Hindlimb muscle (tissue), 1 donor: Measurements from ENCODE around the gene PHACTR2. TPM values are rescaled to one million over a fixed set of nuclear protein-coding genes. Genes with fewer than 3 reads are reported as not detected.

Experiments
- DNase-seq: peaks from one replicate; pipeline ENCODE4 v3.0.0-alpha.2; 2013
- polyA plus RNA-seq: library from polyadenylated mRNA; unstranded; fragments of 120-200 nt; gene quantifications from one replicate; pipeline ENCODE4 v1.2.1, GENCODE V29; 2013; ENCODE audit not compliant: insufficient read length

PHACTR2 gene
- polyA plus RNA-seq, 1 donor = 36.5 TPM

DNA sequence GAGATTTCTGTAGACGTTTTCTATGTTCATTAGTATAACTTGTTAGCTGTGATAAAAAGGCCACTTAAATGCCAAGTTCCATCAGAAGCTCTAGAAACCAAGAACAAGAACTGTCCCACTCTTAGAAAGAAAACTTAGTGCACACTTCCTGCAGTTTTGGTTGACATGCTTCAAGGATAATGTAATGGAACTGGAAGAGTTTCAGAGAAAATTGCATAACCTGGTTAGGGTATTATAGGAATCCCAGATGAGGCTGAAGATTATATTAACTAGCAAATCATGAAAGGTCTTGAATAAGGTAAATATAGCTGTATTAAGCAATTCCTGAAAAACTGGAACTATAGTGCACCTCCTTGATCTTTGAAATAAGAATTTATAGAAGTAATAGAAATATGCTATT lies 1.8 kb upstream of the PHACTR2 start:
- no peak for DNase-seq

DNA sequence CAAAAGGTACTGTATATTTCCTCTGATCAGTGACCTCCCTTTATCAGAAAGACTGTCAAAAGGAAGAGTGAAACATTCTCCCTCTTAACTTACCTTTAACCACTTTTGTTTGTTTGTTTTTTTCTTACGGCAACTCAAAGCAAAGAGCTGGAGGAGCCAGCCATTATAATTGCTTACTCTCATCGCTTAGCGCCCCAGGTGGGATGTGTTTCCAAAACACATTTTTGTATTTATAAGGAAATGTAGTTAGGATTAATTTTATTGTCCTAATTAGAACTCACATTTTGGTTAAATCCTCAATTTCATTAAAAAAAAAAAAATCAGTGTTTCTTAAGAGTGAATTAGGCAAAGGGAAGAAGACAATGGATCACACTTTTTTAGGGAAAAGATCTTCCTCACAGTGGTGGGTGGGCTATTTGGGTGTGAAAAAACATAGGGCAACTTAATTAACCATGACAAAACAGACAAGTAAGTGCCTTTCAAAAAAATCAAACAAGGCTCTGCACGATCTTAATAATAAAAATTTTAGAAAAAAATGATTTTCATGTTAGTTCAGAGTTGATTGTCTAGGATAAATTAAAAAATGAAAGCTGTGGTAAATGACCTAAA lies 1.2 kb upstream of the PHACTR2 start:
- DNase-seq = no peak

DNA sequence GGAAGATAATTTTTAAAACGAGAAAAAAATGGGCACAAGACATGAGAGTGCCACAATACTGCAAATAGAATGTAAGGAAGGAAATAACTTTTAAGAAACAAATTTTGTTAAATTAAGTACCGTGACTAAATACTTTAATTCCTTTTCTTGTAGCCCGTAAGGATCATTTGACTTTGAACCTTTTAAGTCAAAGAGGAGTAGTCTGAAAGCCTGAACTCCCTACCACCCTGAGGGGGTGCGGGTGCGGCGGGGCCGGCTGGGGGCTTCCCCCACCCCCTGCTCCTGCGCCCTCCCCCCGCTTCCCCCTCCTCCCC lies 231 bp upstream of the PHACTR2 start:
- DNase-seq = peak; percentile 69

DNA sequence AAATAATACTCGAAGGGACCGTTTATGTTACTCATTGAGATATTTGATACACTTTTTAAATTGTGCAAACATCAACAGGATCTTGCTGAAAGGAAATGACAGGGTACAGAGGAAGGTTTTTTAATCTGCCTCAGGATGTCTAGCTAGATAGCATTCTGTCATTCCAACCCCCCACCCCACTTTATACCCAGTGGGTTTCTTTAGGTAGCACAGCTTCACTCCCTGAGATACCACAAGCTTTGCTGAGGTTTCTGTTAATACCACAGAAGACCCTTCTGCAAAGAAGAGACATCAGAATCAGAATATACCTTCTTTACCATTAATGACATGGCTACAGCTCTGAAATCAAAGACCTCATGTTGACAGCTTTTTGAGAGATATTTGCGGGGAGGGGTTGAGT lies 1.3 kb downstream of the PHACTR2 start:
- no peak for DNase-seq

DNA sequence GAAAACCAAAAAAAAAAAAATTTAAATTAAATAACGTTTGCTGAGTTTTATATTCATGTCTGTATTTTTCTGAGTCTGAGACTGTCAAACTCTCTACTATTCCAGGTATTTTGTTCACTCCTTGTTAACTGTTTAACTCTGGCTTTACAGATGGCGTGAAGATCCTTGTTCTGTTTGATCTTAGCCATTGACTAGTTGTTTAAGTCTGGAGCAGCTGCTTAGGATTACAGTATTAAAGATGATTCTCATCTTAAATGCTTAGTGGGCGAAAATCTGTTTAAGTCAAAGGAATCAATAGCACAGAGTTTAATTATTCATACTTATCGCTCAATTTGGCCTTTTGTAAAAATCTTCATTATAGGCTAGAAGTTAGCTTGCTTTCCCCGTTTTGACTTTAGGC lies 2.4 kb downstream of the PHACTR2 start:
- no peak for DNase-seq

DNA sequence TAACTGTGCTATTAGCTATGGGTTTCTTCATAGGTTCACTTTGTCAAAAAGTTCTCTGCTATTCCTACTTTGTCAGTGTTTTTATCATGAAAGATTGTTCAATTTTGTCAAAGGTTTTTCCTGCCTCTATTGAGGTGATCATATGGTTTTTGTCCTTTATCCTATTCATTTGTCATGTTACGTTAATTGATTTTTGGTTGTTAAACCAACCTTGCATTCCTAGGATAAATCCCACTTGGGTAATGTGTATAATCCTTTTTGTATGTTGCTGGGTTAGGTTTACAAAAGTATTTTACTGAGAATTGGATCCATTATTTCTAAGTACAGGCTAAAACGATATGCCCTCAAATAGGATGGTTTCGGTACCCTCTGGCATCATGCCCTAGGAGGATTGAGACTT lies 5.0 kb downstream of the PHACTR2 start:
- DNase-seq = no peak

DNA sequence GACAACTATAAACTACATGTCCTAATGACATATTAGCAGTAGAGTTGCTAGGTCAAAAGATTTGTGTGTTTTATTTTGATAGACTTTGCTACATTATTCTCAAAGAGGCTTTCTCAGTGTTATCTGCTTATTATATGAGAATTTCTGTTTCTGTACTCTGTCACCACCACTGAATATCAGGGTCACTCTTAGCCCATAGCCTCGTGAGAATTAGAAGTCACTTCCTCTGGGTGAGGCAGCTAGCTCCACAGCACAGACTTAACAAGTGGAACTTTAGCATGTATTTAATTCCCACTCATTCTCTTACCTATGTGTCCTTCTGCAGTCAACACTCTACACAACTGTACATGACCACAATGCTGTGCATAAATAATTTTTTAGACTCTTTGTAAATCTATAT lies 6.7 kb downstream of the PHACTR2 start:
- DNase-seq = no peak

DNA sequence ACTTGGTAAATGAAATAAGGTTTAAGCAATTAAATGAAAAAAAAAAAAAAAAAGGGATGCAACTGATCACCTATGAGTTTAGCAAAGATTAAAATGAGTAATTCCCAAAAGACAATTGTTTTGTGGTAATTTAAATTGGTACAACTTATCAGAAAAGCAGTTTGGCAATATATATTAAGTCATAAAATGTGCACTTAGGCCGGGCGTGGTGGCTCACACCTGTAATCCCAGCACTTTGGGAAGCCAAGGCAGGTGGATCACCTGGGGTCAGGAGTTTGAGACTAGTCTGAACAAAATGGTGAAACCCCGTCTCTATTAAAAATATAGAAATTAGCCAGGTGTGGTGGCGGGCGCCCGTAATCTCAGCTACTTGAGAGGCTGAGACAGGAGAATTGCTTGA lies 7.9 kb downstream of the PHACTR2 start:
- no peak for DNase-seq

DNA sequence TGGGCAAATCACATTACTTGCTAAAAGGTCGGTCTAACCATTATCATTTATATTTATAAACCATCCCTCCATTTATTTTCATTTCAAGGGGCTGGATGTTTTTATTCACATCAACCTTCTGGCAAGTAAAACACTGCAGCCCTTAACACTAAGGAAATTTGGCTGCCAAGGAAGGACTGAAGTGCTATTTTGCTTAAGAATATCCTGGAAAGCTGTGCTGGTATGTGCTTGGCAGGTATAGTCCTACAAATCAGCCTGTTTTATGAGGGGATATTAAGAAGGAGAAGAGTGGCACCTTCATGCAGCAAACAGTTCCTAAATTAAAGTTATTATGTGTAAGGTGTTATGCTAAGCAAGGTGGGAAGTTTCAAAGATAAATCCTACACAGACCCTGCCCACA lies 9.8 kb downstream of the PHACTR2 start:
- no peak for DNase-seq

DNA sequence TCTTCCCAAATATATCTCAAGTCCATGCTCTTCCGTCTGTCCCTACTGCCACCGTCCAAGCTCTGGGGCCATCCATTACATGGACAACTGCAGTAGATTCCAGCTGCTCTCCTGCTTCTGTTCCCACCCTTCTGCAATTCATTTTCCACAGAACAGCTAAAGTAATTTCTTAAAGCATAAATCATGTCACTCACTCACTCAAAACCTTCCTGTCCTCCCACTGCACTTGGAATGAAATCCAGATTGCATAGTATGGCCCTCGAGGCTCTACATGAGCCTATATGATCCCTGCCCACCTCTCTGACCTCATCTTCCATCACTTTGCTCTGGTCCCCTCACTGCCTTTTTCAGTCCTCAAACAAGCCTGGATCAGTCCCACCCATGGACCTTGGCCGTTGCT lies 10.9 kb downstream of the PHACTR2 start:
- DNase-seq = no peak

DNA sequence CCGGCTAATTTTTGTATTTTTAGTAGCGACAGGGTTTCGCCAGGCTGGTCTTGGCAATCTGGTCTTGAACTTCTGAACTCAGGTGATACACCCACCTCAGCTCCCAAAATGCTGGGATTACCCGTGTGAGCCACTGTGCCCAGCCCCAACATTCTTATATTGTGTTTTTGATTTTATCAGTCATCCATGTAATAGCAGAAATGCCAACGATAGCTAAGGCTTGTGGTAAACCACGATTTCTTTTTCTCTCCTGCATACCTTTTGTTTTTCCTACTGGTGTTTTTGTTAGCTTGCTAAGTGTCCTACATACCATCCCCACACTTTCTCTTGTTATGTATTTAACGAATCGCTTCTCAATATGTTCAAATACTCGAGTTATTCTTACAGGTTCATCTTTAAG lies 12.1 kb downstream of the PHACTR2 start:
- DNase-seq = no peak

DNA sequence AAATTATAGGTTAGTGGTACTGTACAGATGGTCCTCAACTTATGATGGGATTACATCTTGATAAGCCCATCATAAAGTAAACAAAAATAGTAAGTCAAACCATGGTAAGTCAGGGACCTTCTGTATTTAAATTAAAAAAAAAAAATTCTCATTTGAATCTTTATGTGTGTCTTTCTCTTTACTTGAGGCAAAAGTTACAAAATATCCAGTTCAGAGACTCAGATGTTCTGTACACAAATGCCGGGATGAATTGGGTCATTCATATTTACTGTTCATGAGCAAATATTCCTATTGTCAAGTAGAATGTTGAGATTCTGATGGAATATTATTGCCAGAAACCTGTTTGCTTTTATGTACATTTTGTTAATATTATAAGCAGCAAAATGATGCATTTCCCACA lies 13.4 kb downstream of the PHACTR2 start:
- DNase-seq = no peak

DNA sequence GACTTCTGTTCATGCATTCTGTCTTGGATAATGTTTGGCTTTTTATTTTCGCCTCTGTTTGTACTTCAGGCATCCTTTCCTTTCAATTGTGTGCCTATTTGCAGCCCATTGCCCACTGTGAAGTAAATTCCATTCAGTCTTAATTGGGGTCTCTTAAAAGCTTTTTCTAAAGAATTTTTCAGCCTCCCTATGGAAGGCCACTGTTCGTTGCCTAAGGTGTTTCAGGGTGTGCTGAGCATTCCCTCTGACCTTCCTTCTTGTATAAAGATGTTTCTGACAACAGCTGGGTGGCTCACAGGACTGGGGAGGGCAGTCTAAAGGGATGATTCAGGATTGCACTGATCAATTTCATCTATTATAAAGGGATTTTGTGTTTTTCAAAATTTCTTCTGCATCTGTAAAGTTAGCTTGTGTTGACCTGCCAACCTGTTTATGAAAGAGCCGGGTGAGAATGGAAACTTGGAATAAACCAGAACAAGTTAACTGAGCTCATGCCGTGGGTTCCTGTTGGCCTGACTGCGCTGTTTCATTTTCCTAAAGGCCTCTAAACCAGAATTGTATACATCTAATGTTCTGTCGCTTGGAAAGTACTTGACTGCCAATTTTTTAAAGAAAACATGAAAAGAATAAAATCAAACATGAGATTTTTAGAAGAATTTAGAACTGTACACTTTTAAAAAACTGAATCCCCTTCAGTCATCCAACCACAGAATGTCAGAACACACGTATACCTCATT lies 14.3 kb downstream of the PHACTR2 start:
- no peak for DNase-seq

DNA sequence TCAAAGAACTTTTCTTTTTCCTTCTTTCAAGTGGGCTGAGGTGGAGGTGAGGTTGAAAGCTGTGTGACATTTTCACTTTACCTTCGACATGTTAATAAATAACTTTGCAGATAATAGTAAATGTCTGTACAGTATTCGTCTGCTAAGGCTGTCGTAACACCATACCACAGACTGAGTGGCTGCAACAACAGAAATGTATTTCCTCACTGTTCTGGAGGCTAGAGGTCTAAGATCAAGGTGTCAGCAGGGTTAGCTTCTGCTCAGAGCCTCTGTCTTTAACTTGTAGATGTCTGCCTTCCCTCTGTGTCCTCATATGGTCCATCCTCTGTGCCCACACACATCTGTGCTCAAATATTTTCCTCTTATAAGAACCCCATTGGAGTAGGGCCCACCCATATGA lies 14.9 kb downstream of the PHACTR2 start:
- DNase-seq = no peak

DNA sequence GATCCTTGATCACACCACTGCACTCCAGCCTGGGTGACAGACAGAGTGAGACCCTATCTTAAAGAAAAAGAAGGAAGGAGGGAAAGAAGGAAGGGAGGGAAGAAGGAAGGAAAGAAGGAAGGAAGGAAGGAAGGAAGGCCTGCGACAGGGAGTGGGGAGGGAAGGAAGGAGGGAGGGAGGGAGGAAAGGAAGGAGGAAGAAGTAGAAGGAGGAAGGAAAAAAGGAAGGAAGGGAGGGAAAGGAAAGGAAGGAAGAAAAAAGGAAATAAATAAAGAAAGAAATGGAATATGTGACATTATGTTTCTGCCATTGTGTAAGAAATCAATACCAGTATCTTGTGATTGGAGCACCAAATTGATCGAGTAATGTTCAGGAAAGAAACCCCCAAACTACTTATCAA lies 16.2 kb downstream of the PHACTR2 start:
- DNase-seq = no peak

DNA sequence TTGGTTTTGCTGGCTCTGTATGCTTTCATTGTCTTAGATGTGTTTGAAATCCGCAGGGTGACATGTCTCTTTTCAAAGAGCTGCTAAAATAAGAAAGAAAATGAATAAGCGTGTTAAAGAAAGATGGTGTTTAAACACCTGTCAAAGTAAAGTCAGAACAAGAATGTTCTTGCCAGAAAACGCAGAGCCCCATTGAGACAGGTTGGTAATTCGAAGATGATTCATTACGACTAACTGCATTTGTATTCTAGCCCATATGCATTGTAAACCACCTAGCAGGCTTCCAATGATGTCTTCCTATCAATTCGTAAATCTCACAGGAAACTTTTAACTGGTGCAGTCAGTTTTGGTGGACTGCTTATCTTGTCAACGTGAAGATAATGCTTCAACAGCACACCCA lies 16.8 kb downstream of the PHACTR2 start:
- DNase-seq = no peak

DNA sequence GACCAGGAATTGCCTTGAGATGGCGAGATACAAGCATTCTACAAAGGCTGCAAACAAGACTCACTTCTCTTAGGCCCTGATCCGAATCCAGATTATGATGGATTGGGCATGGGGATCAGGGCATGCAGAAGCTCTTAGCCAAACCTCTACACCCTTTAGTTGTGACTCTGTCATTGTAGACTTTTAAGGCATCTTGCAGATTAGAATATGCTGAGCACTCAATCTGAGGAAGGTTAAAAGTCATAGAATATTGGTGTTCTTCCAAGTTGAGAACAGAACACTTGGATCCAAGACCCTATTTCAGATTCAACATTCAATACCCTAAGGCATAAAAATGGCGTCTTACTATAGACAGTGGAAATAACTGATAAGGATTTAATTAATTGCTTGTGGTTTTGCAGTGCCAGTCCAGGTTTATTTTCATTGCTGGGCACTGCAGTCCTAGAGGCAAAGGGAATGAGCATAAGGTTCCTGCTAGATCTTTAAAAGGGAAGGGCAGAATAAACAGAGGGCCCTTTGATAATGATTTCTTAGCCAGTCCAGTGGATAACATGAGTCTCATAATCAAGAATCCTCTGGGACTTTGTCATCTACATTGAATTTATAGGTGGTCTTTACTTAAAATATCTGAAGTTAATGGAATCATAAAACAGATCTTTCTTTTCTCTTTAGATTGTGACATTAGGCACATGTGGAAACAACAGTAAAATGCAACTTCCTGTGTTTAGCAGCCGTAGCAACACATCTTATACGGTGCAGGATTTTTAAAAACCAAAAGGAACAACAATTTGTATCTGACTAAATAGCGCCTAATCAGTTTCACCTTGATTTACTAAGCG lies 17.6 kb downstream of the PHACTR2 start:
- no peak for DNase-seq

DNA sequence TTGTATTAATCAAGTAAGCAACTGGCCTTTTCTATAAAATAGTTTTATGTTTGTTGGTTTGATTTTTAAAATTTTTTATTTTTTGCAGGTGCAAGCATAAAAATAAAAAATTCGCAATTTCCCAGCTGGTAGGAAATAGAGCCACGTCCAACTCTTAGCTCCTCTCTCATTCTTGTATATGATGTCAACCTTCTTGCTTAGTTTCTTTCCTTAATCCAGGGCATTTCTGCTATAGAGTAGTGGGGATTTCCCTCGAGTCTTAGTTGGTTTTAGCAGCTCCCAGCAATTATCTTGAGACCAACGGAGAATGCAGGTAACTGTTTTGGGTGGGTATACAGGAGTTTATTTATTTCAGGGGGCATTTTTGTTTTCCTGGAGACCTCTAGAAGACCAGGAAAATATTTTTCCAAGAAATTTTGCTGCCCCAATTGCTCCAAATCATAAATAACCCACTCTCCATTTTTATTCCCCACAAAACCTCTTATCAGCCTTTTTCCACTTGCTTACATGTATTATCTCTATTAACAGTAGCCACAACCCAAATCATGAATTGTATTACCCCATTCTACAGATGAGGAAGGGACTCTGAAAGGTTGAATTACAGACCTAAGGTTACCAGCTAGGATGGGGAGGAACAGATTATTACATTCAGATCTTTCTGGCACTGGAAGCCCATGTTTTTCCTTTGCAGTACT lies 18.4 kb downstream of the PHACTR2 start:
- no peak for DNase-seq

DNA sequence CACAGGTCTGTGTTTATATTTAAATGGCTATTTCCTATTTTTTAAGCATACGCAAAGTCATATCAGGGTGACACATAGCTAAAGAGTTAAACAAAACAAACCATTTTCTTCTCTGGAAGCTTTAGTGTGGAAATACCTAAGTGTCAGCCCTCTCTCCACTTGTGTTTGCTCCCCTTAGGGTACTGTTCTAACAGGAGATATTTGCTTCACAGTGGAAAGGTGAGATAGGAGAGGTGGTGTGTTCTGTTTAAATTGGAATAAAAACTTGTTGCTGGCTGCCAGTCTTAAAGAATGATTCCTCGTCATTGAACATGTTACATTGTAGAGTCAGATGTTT lies 18.9 kb downstream of the PHACTR2 start:
- DNase-seq = no peak

DNA sequence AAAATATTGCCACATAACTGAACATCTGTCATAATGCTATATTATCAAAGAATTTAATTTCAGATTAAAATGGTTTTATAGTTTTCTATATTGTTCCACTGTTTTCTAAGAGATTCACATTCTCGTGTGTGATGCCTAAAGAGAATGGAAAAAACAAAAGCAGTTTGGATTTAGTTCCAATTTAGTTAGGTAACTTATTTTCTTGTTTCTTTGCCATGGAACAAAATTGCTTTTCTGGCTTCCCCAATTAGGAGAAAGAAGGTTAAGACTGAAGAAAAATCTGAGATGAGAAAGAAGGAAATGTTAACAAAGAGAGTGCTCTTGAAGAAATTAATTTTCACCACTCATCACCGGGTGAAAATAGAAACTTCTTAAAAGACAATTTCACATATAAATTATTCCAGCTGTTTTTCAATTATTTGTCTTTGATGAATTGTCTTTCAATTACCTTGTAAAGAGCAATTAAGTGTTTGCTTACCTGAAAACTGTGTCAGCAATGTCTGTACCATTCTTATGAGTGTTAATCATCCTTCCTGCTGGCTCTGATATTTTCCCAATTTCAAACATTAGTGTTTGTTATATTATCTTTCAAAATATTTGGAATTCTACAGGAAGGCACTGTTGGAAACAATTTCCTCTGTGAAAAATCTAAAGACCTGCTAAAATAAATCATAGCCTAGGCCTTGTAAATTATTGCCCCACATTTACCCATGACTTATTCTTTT lies 19.5 kb downstream of the PHACTR2 start:
- DNase-seq = no peak

DNA sequence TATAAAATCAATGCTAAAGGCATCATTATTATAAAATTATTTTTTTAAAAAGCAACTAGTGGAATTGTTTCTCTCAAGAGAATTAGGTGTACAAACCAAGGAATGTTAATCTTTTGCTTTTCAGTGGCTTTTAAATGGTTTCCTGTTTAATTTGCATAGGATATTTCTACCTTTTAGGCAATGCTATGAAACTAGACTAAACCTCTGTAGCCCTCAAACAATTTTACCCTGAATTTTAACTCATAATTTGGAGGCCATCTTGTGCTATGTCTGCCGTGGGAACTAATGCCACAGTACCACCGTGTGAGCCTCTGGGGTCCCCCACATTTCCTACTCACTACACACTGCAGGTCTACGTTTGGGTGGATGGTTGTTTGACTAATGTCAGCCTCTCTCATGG lies 20.6 kb downstream of the PHACTR2 start:
- DNase-seq = no peak

DNA sequence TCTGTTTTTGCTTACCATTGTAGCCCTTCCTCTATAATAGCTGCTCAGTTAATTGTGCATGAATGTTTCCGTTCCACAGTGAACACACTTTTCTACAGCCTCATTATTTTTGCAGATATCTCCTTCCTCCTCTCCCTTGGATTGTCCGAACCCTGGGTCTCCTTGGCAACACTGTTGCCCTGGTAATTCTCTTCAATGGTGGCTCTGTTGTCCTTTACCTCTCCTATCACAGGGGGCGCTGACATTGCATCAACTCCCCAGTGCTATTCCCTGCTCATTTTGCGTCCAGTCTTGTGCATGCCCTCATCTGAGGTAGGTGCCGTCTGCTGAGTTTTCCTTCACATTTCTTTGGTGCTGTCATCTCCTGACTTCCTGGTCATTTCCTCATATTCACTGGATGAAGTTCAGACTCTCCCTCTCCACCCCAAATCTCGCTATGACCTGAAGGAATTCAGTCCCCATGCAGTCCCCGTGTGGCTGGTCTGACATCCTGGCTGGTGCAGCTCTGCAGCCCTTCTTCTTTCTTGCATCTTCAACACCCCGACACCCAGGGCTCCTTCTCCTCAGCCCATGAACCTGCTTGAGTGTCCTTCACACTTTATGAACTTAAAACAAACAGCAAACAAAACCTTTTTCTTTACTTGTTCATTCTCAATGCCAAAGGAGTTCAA lies 21.1 kb downstream of the PHACTR2 start:
- no peak for DNase-seq
